GM21360 (cell line): ENCODE measurements around the gene SHB.

Experiments used
- ATAC-seq: cut with Tn5 transposase; IDR thresholded peaks from one replicate; pipeline ENCODE4 v1.9.1; 2021; ENCODE audit warnings: mild to moderate bottlenecking, moderate library complexity; ENCODE audit not compliant: unreplicated experiment

Gene SHB

DNA sequence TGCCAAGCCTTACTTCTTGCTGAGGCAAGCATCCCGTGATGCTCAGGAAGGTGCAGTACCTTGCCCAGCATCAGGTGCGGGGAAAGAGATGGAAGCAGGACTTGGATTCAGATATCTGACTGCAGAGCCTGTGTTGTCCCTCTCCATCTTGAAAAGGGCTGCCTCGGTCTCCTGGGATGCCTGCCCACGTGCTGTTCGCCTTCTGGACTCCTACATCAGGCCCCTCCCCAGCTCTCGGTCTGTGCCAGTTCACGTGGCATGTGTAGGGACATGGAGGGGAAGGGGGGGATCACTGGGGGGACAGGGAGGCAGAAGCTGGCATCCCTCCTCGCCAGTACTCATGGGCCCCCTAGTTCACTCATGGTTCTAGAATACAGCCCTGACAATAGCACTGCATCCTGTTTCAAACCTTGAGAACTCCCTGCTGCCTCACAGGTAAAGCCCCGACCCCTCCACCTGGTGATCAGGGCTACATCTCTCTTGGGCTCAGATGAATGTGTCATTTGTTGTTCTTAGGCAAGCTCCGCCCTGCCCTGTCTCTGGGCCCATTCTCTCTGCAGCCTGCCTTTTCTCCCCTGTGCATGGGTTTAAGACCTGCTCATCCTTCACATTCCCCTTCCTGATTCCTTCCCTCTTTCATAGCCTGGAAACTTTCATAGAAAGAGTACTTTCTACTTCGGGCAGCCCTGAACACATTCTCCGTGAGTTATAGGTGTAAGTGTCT lies 126.2 kb downstream of the SHB start:
- ATAC-seq = no peak

DNA sequence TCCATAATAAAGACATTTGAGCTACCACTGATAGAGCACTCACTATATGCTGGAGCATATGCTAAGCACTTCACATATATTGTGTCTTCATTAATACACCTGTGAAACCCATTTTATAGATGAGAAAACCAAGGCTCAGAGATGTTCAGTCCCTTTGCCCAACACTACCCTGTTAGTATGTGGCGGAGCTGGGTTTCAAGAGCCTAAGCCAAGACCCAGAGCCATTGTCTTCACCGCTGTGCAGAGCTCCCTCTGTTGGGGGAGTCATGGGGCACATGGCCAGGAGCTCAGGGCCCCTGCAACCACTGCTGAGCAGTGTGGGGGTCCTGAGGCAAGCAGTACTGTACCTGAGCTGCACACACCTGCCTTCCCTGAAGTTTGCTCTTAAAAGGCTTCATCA lies 127.8 kb downstream of the SHB start:
- no peak for ATAC-seq

DNA sequence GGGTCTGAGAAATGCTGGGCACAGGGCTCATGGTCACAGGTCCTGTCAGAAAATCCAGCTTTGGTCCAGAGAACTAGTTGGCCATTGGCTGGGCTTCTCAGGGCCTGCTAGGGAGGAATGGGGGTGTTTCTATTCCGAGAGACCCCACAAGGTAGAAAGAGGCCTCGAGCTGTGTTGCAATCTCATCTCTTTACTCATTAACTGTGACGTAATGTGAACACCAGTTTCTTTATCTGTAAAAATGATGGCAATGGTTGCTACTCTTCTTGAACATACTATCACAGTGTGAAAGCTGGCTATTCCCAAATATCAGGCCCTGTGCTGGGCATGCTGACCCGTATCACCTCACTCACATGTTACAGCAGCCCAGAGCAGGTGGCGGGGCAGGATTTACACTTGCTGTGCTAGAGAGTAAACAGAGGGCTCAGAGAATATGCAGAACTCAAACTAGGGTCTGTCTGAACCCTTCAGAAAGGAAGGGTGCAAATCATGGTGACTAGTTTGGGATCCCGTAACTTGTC lies 129.4 kb downstream of the SHB start:
- ATAC-seq = no peak

DNA sequence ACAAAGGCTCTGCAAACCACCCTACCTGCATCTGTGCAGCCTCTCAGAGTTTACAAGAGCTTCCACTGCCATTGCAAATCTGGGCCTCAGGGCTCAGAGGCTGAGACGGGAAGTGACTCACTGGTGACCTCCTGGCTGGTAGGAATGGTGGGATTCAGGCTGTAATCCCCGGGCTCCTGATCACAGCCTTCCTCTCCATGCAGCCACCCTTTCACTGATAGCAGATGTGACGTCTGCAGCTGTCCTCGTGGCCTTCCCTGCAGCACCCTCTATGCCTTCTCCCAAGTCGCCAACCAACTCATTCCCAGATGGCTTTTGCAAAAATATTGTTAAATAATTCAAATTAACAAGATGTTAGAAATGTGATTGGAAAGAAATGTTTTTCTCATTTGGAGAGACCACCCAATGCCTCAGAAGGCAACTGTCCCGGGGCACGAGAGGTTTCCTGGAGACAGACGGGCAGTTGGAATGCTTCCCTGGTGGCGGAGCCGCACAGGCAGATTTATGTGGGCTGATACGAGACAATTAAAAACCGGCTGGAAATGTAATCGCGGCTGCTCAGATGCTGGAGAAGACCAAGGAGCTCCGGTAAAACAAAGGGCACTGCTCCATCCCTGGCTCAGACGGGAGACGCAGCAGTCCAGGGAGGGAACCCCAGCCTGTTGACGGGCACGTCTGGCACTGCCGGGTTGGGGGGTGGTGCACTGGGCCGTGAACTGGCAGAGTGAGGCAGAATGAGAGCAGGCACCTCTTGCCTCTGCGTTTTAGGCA lies 130.7 kb downstream of the SHB start:
- ATAC-seq = no peak

DNA sequence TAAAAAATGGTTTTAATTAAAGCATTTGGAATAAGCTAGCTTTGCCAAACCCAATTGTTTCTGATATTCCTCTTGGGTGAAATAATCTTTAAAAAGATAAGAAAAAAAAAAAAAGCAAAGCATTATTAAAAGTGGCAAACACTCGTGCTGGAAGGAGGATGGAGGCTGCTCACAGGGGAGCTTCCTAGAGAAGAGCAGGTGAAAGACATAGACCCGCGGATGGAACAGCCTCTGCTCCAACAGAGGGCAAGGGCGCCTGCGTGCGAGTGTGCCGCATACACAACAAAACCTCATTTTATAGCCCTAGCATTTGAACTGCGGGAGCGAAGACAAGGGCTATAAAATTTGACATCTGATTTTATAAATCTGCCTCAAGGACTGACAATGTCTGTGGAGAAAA lies 131.7 kb downstream of the SHB start:
- ATAC-seq = no peak

DNA sequence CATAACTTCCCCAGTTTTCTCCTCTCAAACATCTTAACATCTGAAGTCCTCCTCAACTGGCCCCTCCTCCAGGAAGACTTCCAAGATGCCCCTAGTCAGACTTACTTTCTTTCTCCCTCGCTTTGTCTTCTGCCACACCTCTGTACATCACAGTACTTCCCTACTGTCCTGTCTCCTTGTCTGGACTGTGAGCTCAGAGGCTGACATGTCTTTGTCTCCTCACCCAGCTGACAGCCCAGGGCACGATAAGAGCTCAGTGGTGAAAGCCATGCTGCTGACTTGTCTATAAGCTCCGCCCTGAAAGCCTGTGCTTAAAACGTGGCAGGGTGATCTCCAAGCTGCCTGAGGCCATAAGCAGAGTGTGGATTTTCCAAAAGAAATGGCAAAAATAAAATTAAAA lies 132.1 kb downstream of the SHB start:
- no peak for ATAC-seq

DNA sequence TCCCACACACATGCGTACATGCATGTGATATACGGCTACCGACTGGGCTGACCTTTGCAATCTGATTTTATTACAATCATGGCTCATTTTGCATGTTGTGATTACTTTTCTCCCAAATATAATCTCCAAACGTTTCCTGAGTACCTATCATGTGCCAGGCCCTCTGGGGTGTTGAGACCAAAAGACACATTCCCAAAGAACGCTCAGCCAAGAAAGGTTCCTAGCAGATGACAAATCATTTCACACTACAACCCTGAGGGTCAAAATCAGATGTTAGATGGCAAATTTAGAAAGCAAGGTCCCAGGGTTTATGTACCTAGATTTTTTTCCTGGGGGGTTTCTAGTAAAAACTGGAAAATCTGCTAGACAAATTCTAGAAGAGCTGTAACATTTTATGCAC lies 132.7 kb downstream of the SHB start:
- ATAC-seq = no peak

DNA sequence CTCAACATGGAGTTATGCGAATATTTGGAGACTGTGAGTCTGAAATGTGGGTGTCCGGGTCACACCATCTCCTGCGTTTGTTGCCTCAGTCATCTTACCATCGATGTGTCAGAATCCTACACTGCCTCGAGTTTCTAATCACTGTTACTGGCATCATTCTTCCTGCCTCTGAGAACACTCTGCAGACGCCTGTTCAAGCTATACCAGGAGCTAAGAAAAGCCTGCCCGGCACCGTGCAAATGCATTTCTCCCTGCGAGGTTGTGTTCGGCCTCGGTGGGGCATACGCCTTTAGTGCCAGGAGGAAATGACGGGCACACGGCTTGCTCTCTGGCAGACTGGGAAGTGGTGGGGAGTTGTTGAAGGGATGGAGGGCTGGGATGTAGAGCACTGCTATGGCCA lies 133.9 kb downstream of the SHB start:
- no peak for ATAC-seq

DNA sequence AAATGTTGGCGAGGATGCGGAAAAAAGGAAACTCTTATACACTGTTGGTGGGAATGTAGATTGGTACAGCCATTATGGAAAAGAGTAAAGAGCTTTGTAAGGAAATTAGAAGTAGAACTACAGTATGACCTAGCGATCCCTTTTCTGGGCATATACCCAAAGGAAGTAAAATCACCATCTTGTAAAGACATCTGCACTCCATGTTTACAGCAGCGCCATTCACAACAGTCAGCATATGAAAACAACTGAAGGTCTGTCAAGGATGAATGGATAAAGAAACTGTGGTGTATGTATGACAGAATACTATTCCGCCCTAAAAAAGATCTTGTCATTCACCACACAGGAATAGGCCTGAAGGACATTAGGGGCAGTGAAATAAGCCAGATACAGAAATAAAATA lies 137.4 kb downstream of the SHB start:
- ATAC-seq = no peak

DNA sequence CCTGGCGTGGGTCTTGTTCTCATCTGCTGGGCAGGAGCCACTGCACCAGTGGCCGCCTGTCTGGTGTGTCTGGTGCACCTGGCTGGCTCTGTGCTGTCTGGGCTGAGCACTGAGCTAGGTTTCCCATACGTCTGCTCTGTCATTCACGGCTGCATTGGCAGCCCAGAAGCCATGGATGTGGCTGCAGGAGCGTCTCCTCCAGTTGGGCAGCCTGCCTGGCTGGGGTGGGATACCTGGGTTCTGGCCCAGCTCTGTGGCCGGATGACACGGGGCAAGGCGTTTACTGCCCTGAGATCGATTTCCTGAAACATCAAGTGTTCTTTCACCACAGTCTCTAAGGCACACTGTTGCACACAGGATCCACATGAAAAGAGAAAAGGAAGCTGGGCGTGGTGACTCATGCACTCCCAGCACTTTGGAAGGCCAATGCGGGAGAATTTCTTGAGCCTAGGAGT lies 139.6 kb downstream of the SHB start:
- no peak for ATAC-seq

DNA sequence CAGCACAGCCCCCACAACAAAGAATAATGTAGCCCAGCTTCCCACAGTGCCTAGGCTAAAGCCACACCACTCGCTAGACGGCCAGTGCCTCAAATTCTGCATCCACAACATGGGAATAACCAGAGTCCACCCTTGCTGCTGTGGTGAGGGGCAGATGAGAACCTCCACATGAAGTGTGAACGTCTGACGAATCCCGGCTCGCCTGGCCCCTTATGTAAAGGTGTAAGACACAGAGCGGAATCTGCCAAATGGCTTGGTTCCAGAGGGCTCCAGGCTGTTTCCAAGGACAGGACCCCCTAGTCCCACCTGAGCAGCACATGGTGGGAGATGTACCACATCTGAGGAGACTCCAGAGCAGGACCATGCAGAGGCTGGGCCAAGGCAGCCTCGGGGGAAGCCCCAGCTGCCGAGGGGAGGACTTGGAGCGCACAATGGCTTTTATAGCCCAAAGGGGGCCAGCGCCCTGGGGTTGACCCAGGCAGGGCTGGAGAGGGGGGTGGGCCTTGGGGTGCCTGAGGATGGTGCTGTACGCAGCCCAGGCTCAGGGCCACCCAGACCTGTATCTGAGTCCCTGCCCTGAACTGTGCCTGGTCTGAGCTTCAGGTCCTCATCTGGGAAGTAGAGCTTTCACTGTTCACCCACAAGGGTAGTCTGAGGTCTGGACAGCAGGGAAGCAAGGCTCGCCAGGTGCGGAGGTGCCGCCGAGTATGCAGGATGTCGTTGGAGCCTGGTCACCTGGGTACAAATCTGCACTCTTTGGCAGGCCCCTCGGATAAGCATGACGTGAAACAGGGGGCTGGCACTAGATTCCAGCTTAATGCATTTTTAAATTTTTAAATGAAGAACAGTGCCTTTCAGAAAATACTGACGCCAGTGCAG lies 140.2 kb downstream of the SHB start:
- no peak for ATAC-seq

DNA sequence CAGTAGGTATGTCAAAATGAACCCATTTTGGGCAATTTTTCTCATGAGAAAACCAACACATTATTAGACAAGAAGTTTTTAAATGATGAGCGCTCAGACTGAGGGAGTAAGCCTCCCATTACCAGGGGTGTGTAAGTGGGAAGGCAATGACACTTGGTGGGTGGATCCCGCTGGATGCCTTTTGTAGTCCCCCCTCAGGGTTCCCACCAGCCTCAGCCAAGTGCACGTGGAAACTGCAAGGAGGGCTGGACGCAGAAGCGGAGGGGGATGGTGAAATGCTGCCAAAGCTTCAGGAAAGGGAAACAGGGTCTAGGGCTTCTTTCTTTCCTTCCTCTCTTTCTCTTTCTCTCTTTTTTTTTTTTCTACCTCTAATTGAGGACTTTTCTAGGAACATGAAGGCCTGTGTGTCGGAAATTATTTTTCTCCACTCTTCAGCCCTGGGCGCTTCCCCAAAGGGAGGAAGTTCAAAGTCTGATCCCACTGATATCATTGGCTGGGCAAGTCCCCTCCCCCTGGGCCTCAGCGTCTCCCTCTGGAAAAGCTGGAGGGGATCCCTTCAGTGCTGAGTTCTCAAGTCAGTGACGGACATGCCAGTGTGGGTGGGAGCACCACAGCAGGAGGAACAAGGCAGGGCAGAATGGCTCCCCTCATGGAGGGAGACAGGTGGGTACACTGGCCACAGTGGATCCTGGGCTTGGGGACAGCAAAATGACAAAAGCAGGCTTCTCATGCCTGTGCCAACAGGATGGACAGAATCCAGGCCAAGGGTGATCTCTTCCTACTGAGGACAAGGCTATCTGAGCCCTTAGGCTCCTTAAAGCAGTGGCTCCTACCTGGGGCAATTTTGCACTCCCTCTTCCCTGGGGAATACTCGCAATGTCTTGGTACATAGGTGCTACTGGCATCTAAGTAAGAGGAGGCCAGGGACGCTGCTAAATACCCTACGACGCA lies 141.2 kb downstream of the SHB start:
- no peak for ATAC-seq

DNA sequence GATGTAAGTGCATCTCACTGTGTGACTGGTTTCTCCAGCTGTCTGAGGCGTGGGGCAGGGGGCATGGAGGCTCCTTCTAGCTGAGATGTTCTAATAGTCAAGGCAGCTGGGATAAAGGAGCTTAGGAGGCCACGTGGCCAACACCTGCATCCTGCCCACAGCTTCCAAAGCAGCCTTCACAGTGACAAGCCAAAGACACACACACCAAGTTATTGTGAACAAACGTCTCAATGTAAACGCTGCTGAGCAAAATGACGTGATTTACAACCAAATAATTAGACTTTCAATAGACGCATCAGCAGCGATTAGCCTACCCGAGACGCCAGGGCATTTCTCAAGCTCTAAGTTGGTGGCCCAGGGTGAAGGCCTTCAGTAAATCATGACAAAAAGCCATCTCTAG lies 141.9 kb downstream of the SHB start:
- no peak for ATAC-seq

DNA sequence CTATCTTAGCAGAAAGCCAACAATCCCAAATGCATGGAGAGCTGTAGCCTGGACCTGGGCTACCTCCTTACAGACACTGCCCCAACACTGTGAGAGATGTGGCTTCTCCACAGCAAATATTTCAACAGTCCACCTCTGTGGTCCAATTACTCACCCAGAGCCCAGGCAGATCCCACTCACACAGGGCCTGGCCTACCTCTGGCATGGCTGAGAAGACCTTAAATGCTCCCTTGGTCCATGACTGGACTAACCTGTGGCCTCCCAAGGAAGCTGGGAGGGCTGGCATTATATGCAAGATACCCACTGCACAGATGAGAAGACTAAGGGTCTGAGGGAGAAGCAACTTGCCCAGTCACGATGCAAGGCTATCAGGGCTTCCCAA lies 142.3 kb downstream of the SHB start:
- no peak for ATAC-seq

DNA sequence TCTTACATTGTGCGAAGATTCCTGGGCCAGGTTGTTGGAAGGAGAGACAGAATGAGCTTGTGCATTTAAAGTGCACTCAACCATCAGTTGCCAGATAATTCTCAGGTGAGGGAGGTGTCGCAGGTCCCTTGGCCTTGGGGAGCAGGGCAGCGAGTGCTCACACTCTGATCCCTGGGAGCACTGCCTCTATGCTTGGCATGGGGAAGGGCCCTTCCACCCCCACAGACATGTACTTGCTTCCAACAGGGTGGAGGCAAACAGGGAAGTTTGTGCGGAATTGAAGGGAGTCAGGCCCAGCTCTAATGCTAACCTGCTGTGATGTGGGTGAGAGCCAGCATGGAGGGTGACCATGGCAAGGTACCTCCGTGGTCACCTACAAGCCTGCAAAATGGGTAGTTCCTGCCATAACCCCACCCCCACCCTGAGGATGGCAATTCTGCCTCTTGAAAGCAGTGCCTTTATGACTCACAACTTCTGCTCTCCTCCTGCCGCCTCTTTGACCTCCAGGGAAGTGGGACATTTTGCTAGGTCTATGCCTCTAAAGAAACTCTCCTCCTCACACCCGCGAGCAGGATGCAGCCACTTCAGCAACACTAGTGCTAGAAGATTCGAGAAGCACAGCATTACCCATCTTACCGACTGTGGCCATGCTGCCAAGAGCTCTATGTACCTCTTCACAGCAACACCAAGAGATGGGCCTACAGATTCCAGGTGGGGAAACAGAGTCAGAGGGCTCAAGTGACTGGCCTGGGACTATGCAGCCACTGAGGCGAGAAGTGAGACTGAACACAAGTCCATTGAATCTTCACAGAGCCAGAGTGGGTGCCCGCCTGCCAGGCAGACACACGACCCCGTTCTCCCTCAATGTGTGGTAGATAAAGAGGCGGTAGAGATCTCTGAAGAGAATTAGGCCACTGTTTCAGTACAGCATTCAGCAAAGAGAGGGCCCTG lies 143.0 kb downstream of the SHB start:
- no peak for ATAC-seq

DNA sequence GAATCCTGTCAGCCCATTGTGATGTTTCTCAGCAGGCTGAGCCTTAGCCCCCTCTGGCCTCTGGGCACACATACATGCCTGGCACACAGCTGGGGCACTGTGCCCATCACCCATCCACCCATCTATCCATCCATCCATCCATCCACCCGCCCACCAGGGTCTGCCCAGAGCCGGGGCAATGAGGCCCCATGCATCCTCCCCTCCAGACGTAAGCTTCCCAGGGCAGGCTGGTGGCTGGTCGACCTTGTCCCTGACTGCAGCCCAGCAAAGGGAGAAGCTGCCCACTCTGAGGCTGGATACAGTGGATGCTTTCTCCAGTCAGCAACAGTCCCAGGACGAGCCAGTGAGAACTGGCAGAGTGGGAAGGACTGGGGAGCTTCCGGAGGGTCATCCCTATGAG lies 144.0 kb downstream of the SHB start:
- no peak for ATAC-seq

DNA sequence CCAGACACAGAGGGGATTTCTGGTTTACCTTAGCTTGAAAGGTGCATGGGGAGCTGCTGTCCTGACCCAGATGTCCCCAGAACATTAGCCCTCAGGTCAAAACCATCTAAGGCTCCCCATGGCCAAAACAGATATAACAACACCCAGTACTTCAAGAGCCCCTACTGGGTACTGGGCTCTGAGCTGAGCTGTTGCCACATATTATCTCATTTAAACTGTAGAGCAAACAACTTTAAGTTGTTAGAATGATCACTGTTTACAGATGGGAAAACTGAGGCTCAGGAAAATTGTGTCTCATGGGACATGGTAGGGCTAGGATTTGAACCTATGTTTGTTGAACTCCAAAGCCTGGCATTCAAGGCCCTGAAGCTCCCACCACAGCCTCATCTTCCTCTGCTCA lies 144.5 kb downstream of the SHB start:
- no peak for ATAC-seq

DNA sequence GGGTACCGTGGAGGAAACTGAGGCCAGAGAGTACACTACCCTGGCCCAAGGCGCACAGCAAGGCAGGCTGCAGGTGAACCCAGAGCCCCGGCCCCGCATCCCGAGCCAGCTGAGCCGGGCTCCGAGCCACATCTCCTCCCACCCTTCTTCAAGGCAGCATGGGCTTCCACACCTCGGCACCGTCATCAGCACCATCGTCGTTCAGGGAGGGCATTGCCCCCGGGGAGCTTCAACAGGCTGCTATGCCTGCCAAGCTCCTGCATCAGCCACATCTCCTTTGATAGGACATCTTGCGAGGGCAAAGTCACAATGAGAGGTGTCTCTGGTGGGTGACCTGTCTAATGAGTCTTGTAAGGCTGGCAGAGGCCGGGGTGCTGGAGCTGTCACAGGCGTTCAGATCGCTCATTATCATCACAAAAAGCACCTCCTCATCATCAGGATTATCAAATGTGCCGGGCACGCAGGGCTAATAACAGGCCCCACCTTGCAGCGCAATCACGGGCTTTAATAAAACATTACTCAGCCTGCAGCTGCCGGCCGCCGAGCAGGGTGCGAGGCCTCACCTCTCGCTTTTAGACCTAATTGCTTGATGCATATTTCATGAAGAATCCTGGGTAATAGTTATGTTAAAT lies 145.1 kb downstream of the SHB start:
- no peak for ATAC-seq
